Fibroblast of lung (primary cell): ENCODE measurements around the gene ZNF407. TPM values are rescaled to one million over a fixed set of nuclear protein-coding genes. Genes with fewer than 3 reads are reported as not detected.
"Not testable (repeated sequence)": the region's sequence is repeated elsewhere in the genome, so short reads cannot be mapped to it uniquely, and the experiment has no call there.

Experiments
- DNase-seq, 2 donors: peaks; one replicate each; pipeline versions ENCODE4 v3.0.0 to v3.0.0-alpha.2; 2010; ENCODE audit warnings: low read depth in 2 of 2
- H2AFZ ChIP-seq: 2 replicates; pipeline ENCODE4 v1.5.1; 2012; ENCODE audit warnings: low read length, control low read depth, inconsistent platforms
- H3K27ac ChIP-seq: 2 replicates; pipeline ENCODE4 v1.5.1; 2011; ENCODE audit warnings: low read length, control low read depth; ENCODE audit not compliant: insufficient read depth
- H3K27me3 ChIP-seq: 2 replicates; pipeline ENCODE4 v1.5.1; 2011; ENCODE audit warnings: mild to moderate bottlenecking, low read length; ENCODE audit not compliant: control insufficient read depth, insufficient read depth
- H3K36me3 ChIP-seq: 2 replicates; pipeline ENCODE4 v1.5.1; 2011; ENCODE audit warnings: low read length; ENCODE audit not compliant: control insufficient read depth, insufficient read depth
- H3K4me1 ChIP-seq: 2 replicates; pipeline ENCODE4 v1.5.1; 2011; ENCODE audit warnings: low read length; ENCODE audit not compliant: control insufficient read depth, insufficient read depth; ENCODE audit errors: extremely low read depth
- H3K4me2 ChIP-seq: 2 replicates; pipeline ENCODE4 v1.5.1; 2011; ENCODE audit warnings: low read length, control low read depth; ENCODE audit not compliant: insufficient read depth; ENCODE audit errors: extremely low read depth
- H3K4me3 ChIP-seq, 4 experiments: fragments of 200-600 bp in 1 of 4; sonication (generic) in 1 of 4; replicated peaks in 1 of 4; 2 replicates each; pipeline ENCODE4 v1.5.1; 2011 to 2016; ENCODE audit warnings: low read length in 4 of 4, low read depth in 3 of 4, mild to moderate bottlenecking in 3 of 4, control low read depth in 2 of 4, inconsistent platforms in 1 of 4, mixed read lengths in 1 of 4; ENCODE audit not compliant: insufficient read depth in 1 of 4; ENCODE audit errors: control extremely low read depth in 1 of 4
- H3K79me2 ChIP-seq: 2 replicates; pipeline ENCODE4 v1.5.1; 2012; ENCODE audit warnings: mild to moderate bottlenecking, low read length, inconsistent platforms; ENCODE audit not compliant: control insufficient read depth, insufficient read depth
- H3K9ac ChIP-seq: 2 replicates; pipeline ENCODE4 v1.5.1; 2011; ENCODE audit warnings: mild to moderate bottlenecking, low read length, control low read depth; ENCODE audit not compliant: insufficient read depth
- H3K9me3 ChIP-seq: 2 replicates; pipeline ENCODE4 v1.5.1; 2012; ENCODE audit warnings: low read depth, low read length; ENCODE audit not compliant: control insufficient read depth, insufficient read depth
- H4K20me1 ChIP-seq: 2 replicates; pipeline ENCODE4 v1.5.1; 2011; ENCODE audit warnings: low read length; ENCODE audit not compliant: control insufficient read depth, insufficient read depth; ENCODE audit errors: extremely low read depth
- EZH2 ChIP-seq: IDR thresholded peaks from 2 replicates; pipeline ENCODE4 v1.5.1; 2012; ENCODE audit warnings: low read length, control low read depth, mild to moderate bottlenecking; ENCODE audit errors: missing control alignments
- polyA plus RNA-seq, 2 donors: library from polyadenylated mRNA; depleted of rRNA in 1 of 2; stranded (reverse) in 1 of 2; unstranded in 1 of 2; fragments of >200 nt; gene quantifications; 2 replicates each; pipeline ENCODE4 v1.2.1, GENCODE V29; 2011 to 2012; ENCODE audit warnings: missing spikeins in 1 of 2
- total RNA-seq: library from RNA; depleted of rRNA; stranded (reverse); fragments of >200 nt; gene quantifications from 2 replicates; pipeline ENCODE4 v1.2.1, GENCODE V29; 2014
- TF ChIP-seq, protein P1 (sequence below), 2 donors: IDR thresholded peaks in 1 of 2; conservative IDR thresholded peaks in 1 of 2; 1 replicate in 1 of 2; 2 replicates in 1 of 2; pipeline ENCODE4 v1.5.1; 2011 to 2012; ENCODE audit warnings: low read length in 2 of 2, control low read depth in 1 of 2, inconsistent platforms in 1 of 2, low read depth in 1 of 2, mild to moderate bottlenecking in 1 of 2

ZNF407 gene
- total and polyA plus RNA-seq, 2 donors (not counting 1 experiment from before 2014, with no cell fraction given), result 5.1 to 12.6 TPM

GRCh38 chr18:75083131-75083530, 485.5 kb downstream of the ZNF407 start:
- no peaks in the 10 kb centered on the region for H3K79me2 ChIP-seq
- TF ChIP-seq, protein P1, sequence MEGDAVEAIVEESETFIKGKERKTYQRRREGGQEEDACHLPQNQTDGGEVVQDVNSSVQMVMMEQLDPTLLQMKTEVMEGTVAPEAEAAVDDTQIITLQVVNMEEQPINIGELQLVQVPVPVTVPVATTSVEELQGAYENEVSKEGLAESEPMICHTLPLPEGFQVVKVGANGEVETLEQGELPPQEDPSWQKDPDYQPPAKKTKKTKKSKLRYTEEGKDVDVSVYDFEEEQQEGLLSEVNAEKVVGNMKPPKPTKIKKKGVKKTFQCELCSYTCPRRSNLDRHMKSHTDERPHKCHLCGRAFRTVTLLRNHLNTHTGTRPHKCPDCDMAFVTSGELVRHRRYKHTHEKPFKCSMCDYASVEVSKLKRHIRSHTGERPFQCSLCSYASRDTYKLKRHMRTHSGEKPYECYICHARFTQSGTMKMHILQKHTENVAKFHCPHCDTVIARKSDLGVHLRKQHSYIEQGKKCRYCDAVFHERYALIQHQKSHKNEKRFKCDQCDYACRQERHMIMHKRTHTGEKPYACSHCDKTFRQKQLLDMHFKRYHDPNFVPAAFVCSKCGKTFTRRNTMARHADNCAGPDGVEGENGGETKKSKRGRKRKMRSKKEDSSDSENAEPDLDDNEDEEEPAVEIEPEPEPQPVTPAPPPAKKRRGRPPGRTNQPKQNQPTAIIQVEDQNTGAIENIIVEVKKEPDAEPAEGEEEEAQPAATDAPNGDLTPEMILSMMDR (conservative IDR thresholded peaks at IDR 0.05 in 1 of 2, IDR thresholded peaks at IDR 0.05 in 1 of 2; ENCODE audit: low read depth in 1 of 2, low read length in 2 of 2), result no peak
- TF ChIP-seq EZH2, result no peak
- no peak overlapping the region for H3K4me2 ChIP-seq
- no peak overlapping the region for H3K4me3 ChIP-seq
- no peak overlapping the region for H2AFZ ChIP-seq
- no peaks in the 10 kb centered on the region for H3K36me3 ChIP-seq
- H3K4me1 ChIP-seq, result no peaks in the 10 kb centered on the region
- DNase-seq, result no peak
- H3K9ac ChIP-seq, result no peak overlapping the region
- peaks cover 7% of the 10 kb centered on the region for H3K9me3 ChIP-seq
- no peak overlapping the region for H3K27ac ChIP-seq
- H3K27me3 ChIP-seq, result no peaks in the 10 kb centered on the region
- H4K20me1 ChIP-seq, result no peaks in the 10 kb centered on the region

DNA sequence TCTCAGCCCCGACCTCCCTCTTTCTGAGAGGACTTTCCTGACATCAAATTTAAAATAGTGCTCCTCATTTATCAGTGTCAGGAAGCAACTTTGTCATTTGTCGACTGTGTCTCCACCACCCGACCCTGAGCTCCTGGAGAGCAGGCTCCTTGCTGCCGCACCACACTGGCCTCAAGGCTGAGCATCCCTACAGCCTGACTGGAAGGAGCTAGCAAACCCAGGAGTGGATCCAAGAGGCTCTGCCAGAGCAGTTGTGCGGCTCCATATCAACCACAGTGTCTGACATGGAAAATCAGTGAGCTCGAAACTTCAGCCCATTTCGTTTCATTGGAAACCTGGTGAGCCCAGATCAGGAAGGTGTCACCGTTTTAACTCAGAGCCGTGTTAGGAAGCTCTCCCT, 486.1 kb downstream of the ZNF407 start:
- H3K27me3 ChIP-seq, result no peaks in the 10 kb centered on the region
- H3K27ac ChIP-seq, result no peak overlapping the region
- H3K4me1 ChIP-seq, result no peaks in the 10 kb centered on the region
- no peak overlapping the region for H2AFZ ChIP-seq
- no peaks in the 10 kb centered on the region for H3K79me2 ChIP-seq
- peaks cover 7% of the 10 kb centered on the region for H3K9me3 ChIP-seq
- no peaks in the 10 kb centered on the region for H3K36me3 ChIP-seq
- no peak overlapping the region for H3K4me2 ChIP-seq
- no peak overlapping the region for H3K4me3 ChIP-seq
- DNase-seq, result no peak
- H3K9ac ChIP-seq, result no peak overlapping the region
- no peak for TF ChIP-seq EZH2
- TF ChIP-seq, protein P1 (conservative IDR thresholded peaks at IDR 0.05 in 1 of 2, IDR thresholded peaks at IDR 0.05 in 1 of 2; ENCODE audit: low read depth in 1 of 2, low read length in 2 of 2), result no peak
- no peaks in the 10 kb centered on the region for H4K20me1 ChIP-seq

- not testable (repeated sequence) for H3K79me2 ChIP-seq, H3K27me3 ChIP-seq, H2AFZ ChIP-seq, H3K9ac ChIP-seq, DNase-seq, H3K4me1 ChIP-seq, H4K20me1 ChIP-seq, H3K27ac ChIP-seq, H3K4me2 ChIP-seq, H3K4me3 ChIP-seq, H3K9me3 ChIP-seq, H3K36me3 ChIP-seq
Observed at GRCh38 chr18:75085676-75086075, 488.0 kb downstream of the ZNF407 start.
